ENCODE data around the gene TRABD2B.

DNA sequence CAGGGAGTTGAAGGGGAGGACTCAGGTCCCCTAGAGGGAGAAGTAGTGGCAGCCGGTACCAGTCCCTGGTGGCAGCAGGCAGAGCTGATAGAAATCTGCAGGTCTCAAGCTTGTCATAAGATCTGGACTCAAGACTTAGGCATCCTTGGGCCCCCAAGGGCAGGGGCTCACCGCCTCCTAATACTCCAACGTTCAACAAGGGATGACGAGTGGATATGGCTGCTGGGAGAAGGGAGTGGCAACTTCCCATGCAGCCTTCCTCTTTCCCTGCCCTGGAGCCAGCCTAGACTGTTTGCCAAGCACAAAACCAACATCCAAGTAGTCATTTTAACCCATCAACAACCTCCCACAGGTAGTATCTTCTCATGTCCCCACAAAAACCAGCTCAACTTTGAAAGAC is 6.9 kb downstream of the TRABD2B start:
- TF ChIP-seq POLR2A (IDR thresholded peaks at IDR 0.05) (no peak), POLR2AphosphoS5 (IDR thresholded peaks at IDR 0.05) (no peak), CTCF (IDR thresholded peaks at IDR 0.05) (no peak), EP300 (IDR thresholded peaks at IDR 0.05) (no peak)

Measured in upper lobe of left lung (tissue), 4 donors.